AG04450 (cell line): Measurements from ENCODE around the gene RHO. TPM values are rescaled to one million over a fixed set of nuclear protein-coding genes. Genes with fewer than 3 reads are reported as not detected.
A peak's percentile ranks its signal among the peaks of the same experiment; 100 is the strongest.
"Not testable (repeated sequence)": the region's sequence is repeated elsewhere in the genome, so short reads cannot be mapped to it uniquely, and the experiment has no call there.

ENCODE experiments used
- CTCF ChIA-PET: fragments of 300-600, 350-600 bp; formaldehyde crosslinking; extraction: SDS; loops from one replicate; lab custom pipeline; 2022; ENCODE audit warnings: antibody characterized with exemption, inconsistent platforms; lab: Charles Lee
- POLR2A ChIA-PET: fragments of 350-600 bp; formaldehyde crosslinking; extraction: SDS; loops from one replicate; lab custom pipeline; 2021; ENCODE audit warnings: antibody characterized with exemption, inconsistent platforms; lab: Yijun Ruan, JAX
- DNase-seq: peaks from one replicate; pipeline ENCODE4 v3.0.0-alpha.2; 2011; ENCODE audit warnings: low read depth, low spot score
- H3K27ac ChIP-seq: one replicate; pipeline ENCODE4 v1.5.1; 2012; ENCODE audit warnings: low read depth, low read length, control low read depth
- H3K27me3 ChIP-seq: one replicate; pipeline ENCODE4 v1.6.0; 2012; ENCODE audit warnings: low read length; ENCODE audit not compliant: control insufficient read depth, insufficient read depth
- H3K4me3 ChIP-seq: 2 replicates; pipeline ENCODE4 v1.5.1; 2011; ENCODE audit warnings: mild to moderate bottlenecking, low read depth, low read length, control low read depth
- H3K9me3 ChIP-seq: 2 replicates; pipeline ENCODE4 v1.5.1; 2012; ENCODE audit warnings: low read length; ENCODE audit not compliant: control insufficient read depth, insufficient read depth
- CTCF ChIP-seq: IDR thresholded peaks from 2 replicates; pipeline ENCODE4 v1.5.1; 2011; ENCODE audit warnings: low read depth, low read length, control low read depth, inconsistent platforms
- polyA minus RNA-seq: library from RNA; depleted of rRNA, polyadenylated mRNA; stranded (reverse); fragments of >200 nt; gene quantifications from 2 replicates; pipeline ENCODE4 v1.2.3, GENCODE V29; 2011; rRNA and poly(A)+ RNA removed
- polyA plus RNA-seq: library from polyadenylated mRNA; depleted of rRNA; stranded (reverse); fragments of >200 nt; gene quantifications from 2 replicates; pipeline ENCODE4 v1.2.3, GENCODE V29; 2011; rRNA removed

Gene RHO
- polyA plus RNA-seq, result not detected in 2 replicates
- polyA minus RNA-seq, result not detected in 2 replicates

- TF ChIP-seq CTCF, result no peak
- no peaks in the 10 kb centered on the region; the same call in 1 of the 2 replicates for H3K9me3 ChIP-seq
- ChIA-PET CTCF (no interaction called here), POLR2A (no interaction called here)
- no peak within 1 kb of the TSS for H3K4me3 ChIP-seq
- H3K27me3 ChIP-seq, result no peaks in the 10 kb centered on the region
- H3K27ac ChIP-seq, result no peak within 1 kb of the TSS
- DNase-seq, result no peak
Measured at GRCh38 chr3:129528589-129529100, at the start of gene RHO. Gene RHO (plus strand): TSS chr3:129528639. CDS start chr3:129528734, 95 bp downstream.

GRCh38 chr3:129481225-129481765, 47.1 kb upstream of the RHO start:
- not testable (repeated sequence) for H3K27ac ChIP-seq, DNase-seq, H3K9me3 ChIP-seq, H3K27me3 ChIP-seq, H3K4me3 ChIP-seq
- ChIA-PET POLR2A (interaction anchor here (0.7 kb wide), 1 partner anchor 42 kb away, joined by 3 read pairs; the partner anchor contains the start of gene MBD4), CTCF (interaction anchor here (0.6 to 1.8 kb wide), 2 partner anchors 9 to 58 kb away, joined by 3 to 11 read pairs; no protein-coding TSS in a partner anchor)

- no peak for TF ChIP-seq CTCF
- Histone ChIP-seq H3K27ac (no peak overlapping the region), H3K9me3 (no peaks in the 10 kb centered on the region), H3K4me3 (no peak overlapping the region), H3K27me3 (no peaks in the 10 kb centered on the region)
- no peak for DNase-seq
- ChIA-PET POLR2A (interaction anchor here (0.6 to 0.7 kb wide), 2 partner anchors 42 to 254 kb away, joined by 3 read pairs; partner anchors contain the start of gene MBD4), CTCF (interaction anchor here (1.4 to 1.8 kb wide), 2 partner anchors 8 to 98 kb away, joined by 4 to 11 read pairs; no protein-coding TSS in a partner anchor)
Measured at GRCh38 chr3:129481766-129482332, 46.6 kb upstream of the RHO start.

- DNase-seq, result no peak
- H3K27ac ChIP-seq, result no peak overlapping the region
- 0 out of 2 replicates have a peak, but pooled peaks have one; percentile 12 for TF ChIP-seq CTCF
- no peaks in the 10 kb centered on the region for H3K27me3 ChIP-seq
- ChIA-PET CTCF (interaction anchor here (1.4 kb wide), 1 partner anchor 99 kb away, joined by 4 read pairs; no protein-coding TSS in a partner anchor), POLR2A (no interaction called here)
- H3K9me3 ChIP-seq, result no peaks in the 10 kb centered on the region
- no peak overlapping the region for H3K4me3 ChIP-seq
Measured at GRCh38 chr3:129482721-129483120, 45.7 kb upstream of the RHO start.

GRCh38 chr3:129483870-129484269, 44.6 kb upstream of the RHO start:
- CTCF ChIA-PET, result no interaction called here
- no peaks in the 10 kb centered on the region for H3K9me3 ChIP-seq
- POLR2A ChIA-PET, result no interaction called here
- no peaks in the 10 kb centered on the region for H3K27me3 ChIP-seq
- H3K4me3 ChIP-seq, result no peak overlapping the region
- no peak for DNase-seq
- no peak for TF ChIP-seq CTCF
- no peak overlapping the region for H3K27ac ChIP-seq

DNA sequence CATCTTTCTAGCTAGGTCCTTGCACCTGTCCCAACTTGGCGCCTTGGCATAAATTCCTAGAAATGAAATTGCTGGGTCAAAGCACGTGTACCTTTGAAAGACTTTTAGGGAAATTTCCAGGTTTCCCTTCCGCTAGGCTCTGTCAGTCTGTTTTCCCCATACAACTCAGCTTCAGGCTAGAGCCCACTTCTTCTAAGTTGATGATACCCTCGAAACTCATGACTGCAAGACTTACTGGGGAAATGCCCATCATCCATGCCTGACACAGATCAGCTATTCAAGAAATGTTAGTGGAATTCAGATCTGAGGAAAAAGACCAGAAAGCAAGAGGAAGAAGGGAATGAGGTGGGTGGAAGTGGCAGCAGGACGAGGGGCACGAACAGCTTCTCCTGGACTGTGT, 43.3 kb upstream of the RHO start:
- not testable (repeated sequence) for DNase-seq, H3K4me3 ChIP-seq, H3K27me3 ChIP-seq, H3K9me3 ChIP-seq
- ChIA-PET POLR2A (interaction anchor here (1.9 kb wide), 1 partner anchor 111 kb away, joined by 4 read pairs; no protein-coding TSS in a partner anchor), CTCF (interaction anchor here (4.3 kb wide), 1 partner anchor 102 kb away, joined by 23 read pairs; no protein-coding TSS in a partner anchor)
- peak overlapping the region; percentile 89 for H3K27ac ChIP-seq
